Gastroesophageal sphincter (tissue), 4 donors: Measurements from ENCODE around the gene EDEM2. TPM values are rescaled to one million over a fixed set of nuclear protein-coding genes. Genes with fewer than 3 reads are reported as not detected.
"Not testable (repeated sequence)": the region's sequence is repeated elsewhere in the genome, so short reads cannot be mapped to it uniquely, and the experiment has no call there.

Source experiments
- ATAC-seq: fragments of 150-250 bp; one replicate; pipeline ENCODE4 v1.9.1; 2016; ENCODE audit warnings: mild to moderate bottlenecking, moderate library complexity
- H3K27ac ChIP-seq, 4 donors: fragments of 200-600 bp; sonication (generic) in 3 of 4; 1 replicate in 3 of 4; 2 replicates in 1 of 4; pipeline ENCODE4 v1.5.1; 2016 to 2019
- H3K27me3 ChIP-seq: fragments of 200-600 bp; sonication (generic); one replicate; pipeline ENCODE4 v1.5.1; 2019
- H3K36me3 ChIP-seq, 2 donors: fragments of 200-600 bp; sonication (generic); one replicate each; pipeline ENCODE4 v1.5.1; 2019; ENCODE audit warnings: control low read depth in 1 of 2
- H3K4me1 ChIP-seq, 3 donors: fragments of 200-600 bp; sonication (generic); 1 replicate in 2 of 3; 2 replicates in 1 of 3; pipeline ENCODE4 v1.5.1; 2016 to 2019; ENCODE audit warnings: control low read depth in 2 of 3
- H3K4me3 ChIP-seq, 2 donors: fragments of 200-600 bp; sonication (generic); one replicate each; pipeline ENCODE4 v1.5.1; 2019; ENCODE audit warnings: mild to moderate bottlenecking in 1 of 2, moderate library complexity in 1 of 2
- H3K9me3 ChIP-seq, 3 donors: fragments of 200-600 bp; sonication (generic); one replicate each; pipeline ENCODE4 v1.5.1; 2017 to 2019; ENCODE audit warnings: control low read depth in 2 of 3
- EP300 ChIP-seq: sonication (generic); formaldehyde crosslinking; IDR thresholded peaks from one replicate; pipeline ENCODE4 v1.6.1; 2017; ENCODE audit warnings: antibody characterized with exemption, mild to moderate bottlenecking
- POLR2A ChIP-seq, 2 donors: fragments of 450-650 bp; IDR thresholded peaks; one replicate each; pipeline ENCODE4 v1.6.1; 2017; ENCODE audit warnings: antibody characterized with exemption in 2 of 2, mild to moderate bottlenecking in 2 of 2, moderate library complexity in 1 of 2
- POLR2AphosphoS5 ChIP-seq: sonication (generic); formaldehyde crosslinking; IDR thresholded peaks from one replicate; pipeline ENCODE4 v1.6.1; 2017; ENCODE audit warnings: antibody characterized with exemption
- WGBS, 2 donors: methylation state at CpG; one replicate each; pipeline ENCODE4 v1.1.5; 2018; ENCODE audit warnings: low coverage in 1 of 2; 5-methylcytosine and 5-hydroxymethylcytosine counted together
- total RNA-seq, 4 donors: library from RNA; depleted of rRNA; stranded (reverse); fragments of >200 nt; gene quantifications; one replicate each; pipeline ENCODE4 v1.1.0, GENCODE V29; 2016
- TF ChIP-seq, protein P1 (sequence below), 4 experiments: fragments of 200-600 bp in 2 of 4; fragments of 450-650 bp in 2 of 4; sonication (generic) in 1 of 4; IDR thresholded peaks; one replicate each; pipeline ENCODE4 v1.5.1; 2017 to 2019; ENCODE audit warnings: antibody characterized with exemption in 4 of 4, mild to moderate bottlenecking in 2 of 4, moderate library complexity in 2 of 4

Gene EDEM2, protein sequence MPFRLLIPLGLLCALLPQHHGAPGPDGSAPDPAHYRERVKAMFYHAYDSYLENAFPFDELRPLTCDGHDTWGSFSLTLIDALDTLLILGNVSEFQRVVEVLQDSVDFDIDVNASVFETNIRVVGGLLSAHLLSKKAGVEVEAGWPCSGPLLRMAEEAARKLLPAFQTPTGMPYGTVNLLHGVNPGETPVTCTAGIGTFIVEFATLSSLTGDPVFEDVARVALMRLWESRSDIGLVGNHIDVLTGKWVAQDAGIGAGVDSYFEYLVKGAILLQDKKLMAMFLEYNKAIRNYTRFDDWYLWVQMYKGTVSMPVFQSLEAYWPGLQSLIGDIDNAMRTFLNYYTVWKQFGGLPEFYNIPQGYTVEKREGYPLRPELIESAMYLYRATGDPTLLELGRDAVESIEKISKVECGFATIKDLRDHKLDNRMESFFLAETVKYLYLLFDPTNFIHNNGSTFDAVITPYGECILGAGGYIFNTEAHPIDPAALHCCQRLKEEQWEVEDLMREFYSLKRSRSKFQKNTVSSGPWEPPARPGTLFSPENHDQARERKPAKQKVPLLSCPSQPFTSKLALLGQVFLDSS
- total RNA-seq = 10 to 100 TPM; 11.2 to 18.9 (median 13.5) TPM

DNA sequence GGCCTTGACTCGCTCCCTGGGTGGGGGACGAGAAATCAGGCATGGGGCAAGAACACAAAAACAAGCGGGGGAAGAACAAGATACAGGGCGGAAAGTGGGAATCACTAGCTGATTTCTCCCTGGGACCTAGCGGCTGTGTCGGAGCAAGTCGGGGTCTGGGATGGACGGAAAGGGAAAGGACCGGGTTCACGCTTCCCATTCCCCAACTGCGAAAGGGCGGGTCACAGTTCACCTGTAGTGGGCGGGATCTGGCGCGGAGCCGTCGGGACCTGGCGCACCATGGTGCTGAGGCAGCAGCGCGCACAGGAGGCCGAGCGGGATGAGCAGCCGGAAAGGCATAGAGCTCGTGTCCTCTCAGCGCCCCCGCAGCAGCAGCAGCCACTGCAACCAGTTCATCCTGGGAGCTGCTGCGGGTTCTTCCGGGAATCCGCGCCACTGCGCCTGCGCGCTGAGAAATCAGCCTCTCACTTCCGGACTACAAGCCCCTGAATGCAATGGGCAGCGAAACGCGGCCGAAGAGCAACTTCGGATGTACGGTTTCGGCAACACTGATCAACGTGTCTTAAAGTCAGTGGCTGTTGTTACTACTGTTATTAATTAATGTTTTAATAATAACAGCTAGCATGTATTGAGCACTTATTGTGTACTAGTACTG, at the start of gene EDEM2:
TSS of gene EDEM2 (minus strand) at position 417 of the 655 bp plus-strand sequence. CDS start at position 339, 78 bp downstream.
- TF ChIP-seq POLR2AphosphoS5 (peak; percentile 84), EP300 (no peak), POLR2A (IDR thresholded peaks at IDR 0.05) (peak; percentile 61 to 62)
- TF ChIP-seq, protein P1, sequence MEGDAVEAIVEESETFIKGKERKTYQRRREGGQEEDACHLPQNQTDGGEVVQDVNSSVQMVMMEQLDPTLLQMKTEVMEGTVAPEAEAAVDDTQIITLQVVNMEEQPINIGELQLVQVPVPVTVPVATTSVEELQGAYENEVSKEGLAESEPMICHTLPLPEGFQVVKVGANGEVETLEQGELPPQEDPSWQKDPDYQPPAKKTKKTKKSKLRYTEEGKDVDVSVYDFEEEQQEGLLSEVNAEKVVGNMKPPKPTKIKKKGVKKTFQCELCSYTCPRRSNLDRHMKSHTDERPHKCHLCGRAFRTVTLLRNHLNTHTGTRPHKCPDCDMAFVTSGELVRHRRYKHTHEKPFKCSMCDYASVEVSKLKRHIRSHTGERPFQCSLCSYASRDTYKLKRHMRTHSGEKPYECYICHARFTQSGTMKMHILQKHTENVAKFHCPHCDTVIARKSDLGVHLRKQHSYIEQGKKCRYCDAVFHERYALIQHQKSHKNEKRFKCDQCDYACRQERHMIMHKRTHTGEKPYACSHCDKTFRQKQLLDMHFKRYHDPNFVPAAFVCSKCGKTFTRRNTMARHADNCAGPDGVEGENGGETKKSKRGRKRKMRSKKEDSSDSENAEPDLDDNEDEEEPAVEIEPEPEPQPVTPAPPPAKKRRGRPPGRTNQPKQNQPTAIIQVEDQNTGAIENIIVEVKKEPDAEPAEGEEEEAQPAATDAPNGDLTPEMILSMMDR (IDR thresholded peaks at IDR 0.05) = peak in 1 of 4 experiments; percentile 30
- ATAC-seq = peak; percentile 90
- H3K36me3 ChIP-seq = peaks cover 0 to 28% of the 10 kb centered on the region in 2 donors
- no peaks in the 10 kb centered on the region for H3K27me3 ChIP-seq
- H3K27ac ChIP-seq = peak within 1 kb of the TSS; percentile 24 to 83 (median 80)
- WGBS, 2 donors = 0 to 1% methylated on average over 8 to 27 of the region's 42 CpGs
- H3K9me3 ChIP-seq = no peaks in the 10 kb centered on the region
- peaks cover 0 to 39% (median 14%) of the 10 kb centered on the region in 3 donors for H3K4me1 ChIP-seq
- peak within 1 kb of the TSS; percentile 76 to 81 for H3K4me3 ChIP-seq

DNA sequence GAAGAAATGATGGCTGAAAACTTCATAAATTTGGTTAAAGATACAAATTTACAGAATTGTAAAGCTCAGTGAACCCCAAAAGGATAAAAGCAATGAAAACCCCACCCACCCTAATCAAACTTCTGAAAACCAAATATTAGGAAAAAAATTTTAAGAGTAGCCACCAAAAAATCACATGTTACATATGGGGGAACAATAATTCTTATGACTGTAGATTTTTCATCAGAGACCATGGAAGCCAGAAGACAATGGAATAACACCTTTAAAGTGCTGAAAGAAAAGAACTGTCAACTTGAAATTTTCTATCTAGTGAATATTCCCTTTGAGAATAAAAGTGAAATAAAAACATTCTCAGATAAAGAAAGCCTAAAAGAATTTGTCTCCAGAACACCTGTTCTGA, 49.2 kb upstream of the EDEM2 start:
- no peak overlapping the region for H3K27ac ChIP-seq
- H3K27me3 ChIP-seq = no peaks in the 10 kb centered on the region
- TF ChIP-seq, protein P1 (IDR thresholded peaks at IDR 0.05) = no peak
- TF ChIP-seq POLR2AphosphoS5 (no peak), EP300 (no peak), POLR2A (IDR thresholded peaks at IDR 0.05) (no peak)
- no peak for ATAC-seq
- no peak overlapping the region for H3K4me3 ChIP-seq
- peaks cover 0 to 9% (median 0%) of the 10 kb centered on the region in 3 donors for H3K4me1 ChIP-seq
- H3K36me3 ChIP-seq = peaks cover 0 to 2% of the 10 kb centered on the region in 2 donors
- peaks cover 0 to 24% (median 0%) of the 10 kb centered on the region in 3 donors for H3K9me3 ChIP-seq

DNA sequence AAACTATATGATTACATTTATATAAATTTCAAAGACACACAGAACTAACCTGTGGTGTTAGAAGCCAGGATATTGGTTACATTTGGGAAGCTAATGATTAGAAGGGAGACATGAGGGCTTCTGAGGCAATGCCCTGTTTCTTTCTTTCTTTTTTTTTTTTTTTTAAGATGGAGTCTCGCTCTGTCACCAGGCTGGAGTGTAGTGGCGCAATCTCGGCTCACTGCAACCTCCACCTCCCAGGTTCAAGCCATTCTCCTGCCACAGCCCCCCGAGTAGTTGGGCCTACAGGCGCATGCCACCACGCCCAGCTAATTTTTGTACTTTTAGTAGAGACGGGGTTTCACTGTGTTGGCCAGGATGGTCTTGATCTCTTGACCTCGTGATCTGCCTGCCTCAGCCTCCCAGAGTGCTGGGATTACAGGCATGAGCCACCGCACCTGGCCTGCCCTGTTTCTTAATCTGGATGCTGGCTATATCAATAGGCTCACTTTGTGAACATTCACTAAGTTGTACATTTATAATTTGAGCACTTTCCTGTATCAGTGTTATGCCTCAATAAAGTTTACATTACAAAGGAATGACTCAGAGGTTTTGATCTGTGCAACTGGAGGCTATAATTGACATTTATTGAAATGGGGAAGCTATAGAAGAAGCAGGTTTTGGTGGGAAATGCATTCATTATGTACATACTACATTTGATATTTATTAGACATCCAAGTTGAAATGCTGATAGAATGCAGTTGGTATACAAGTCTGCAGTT, 46.1 kb upstream of the EDEM2 start:
- not testable (repeated sequence) for H3K4me3 ChIP-seq, H3K27ac ChIP-seq, H3K27me3 ChIP-seq, ATAC-seq, H3K36me3 ChIP-seq
- H3K4me1 ChIP-seq = peaks cover 0 to 12% (median 0%) of the 10 kb centered on the region in 3 donors
- WGBS, 2 donors = 86 to 94% methylated on average over 1 to 8 of the region's 9 CpGs
- H3K9me3 ChIP-seq = peaks cover 0 to 13% (median 0%) of the 10 kb centered on the region in 3 donors

DNA sequence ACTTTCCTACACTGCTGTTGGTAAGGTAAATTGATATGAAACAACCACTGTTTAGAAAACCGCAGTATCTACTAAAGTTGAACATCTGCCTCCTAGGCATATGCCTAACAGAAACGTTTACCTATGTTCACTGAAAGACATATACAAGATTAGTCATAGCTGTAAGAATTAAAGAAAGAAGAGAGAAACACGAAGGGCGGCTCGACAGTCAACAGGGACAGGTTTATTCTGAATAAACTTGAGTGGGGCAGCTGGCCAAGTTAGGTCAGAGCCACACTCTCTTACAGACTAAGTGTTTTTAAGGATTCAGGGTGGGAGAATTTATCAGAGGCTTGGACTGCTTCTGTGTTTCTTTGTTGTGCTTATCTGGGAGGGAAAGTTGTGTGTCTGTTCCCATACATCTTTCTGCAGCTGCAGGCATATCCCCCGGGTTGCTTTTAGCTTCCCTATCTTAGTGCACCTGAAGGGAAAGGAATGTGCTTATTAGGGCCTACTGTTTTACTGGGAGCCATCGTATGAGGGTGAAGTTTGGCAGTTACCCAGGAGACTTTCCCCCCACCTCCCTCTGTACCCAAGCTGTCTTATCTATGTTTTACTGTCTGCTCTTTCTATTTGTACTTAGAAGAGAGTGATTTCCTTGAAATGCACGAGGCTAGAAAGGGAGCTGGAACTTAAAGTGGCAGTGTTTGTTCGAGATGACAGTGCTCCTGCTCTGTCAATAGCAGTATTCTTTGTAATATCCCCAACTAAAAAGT, 45.2 kb upstream of the EDEM2 start:
- no peak overlapping the region for H3K4me3 ChIP-seq
- no peak overlapping the region for H3K27ac ChIP-seq
- no peak for ATAC-seq
- H3K9me3 ChIP-seq = peaks cover 0 to 12% (median 0%) of the 10 kb centered on the region in 3 donors
- TF ChIP-seq POLR2A (IDR thresholded peaks at IDR 0.05) (no peak), EP300 (no peak), POLR2AphosphoS5 (no peak)
- TF ChIP-seq, protein P1 (IDR thresholded peaks at IDR 0.05) = no peak
- WGBS, 2 donors = 27 to 32% methylated on average over 5 to 9 of the region's 9 CpGs
- peaks cover 0 to 21% (median 3%) of the 10 kb centered on the region in 3 donors for H3K4me1 ChIP-seq
- peaks cover 0 to 5% of the 10 kb centered on the region in 2 donors for H3K36me3 ChIP-seq
- H3K27me3 ChIP-seq = no peaks in the 10 kb centered on the region
